Activated CD8-positive, alpha-beta memory T cell treated with anti-CD3 and anti-CD28 coated beads, Interleukin-2, amount 10 ng/mL, durations not matched to agents 7 days and 5 days (primary cell): ENCODE measurements around the gene NKG7. TPM values are rescaled to one million over a fixed set of nuclear protein-coding genes. Genes with fewer than 3 reads are reported as not detected.

Source experiments
- ATAC-seq: fragments of 150-1000 bp; cut with Tn5 transposase; one replicate; pipeline ENCODE4 v1.10.0; 2021; ENCODE audit warnings: moderate library complexity
- CTCF ChIA-PET: fragments of 350-600 bp; sonication (Branson Sonifier 250); formaldehyde crosslinking; loops from one replicate; lab custom pipeline; 2021; ENCODE audit warnings: antibody characterized with exemption; lab: Charles Lee
- DNase-seq: peaks from one replicate; pipeline ENCODE4 v3.0.0-alpha.2; 2020
- H3K27ac Mint-ChIP-seq: one replicate; pipeline ENCODE4 v1.8.0; 2021; ENCODE audit warnings: mild to moderate bottlenecking, mixed read lengths
- H3K27me3 Mint-ChIP-seq: one replicate; pipeline ENCODE4 v1.8.0; 2021; ENCODE audit warnings: mixed read lengths
- H3K36me3 Mint-ChIP-seq: one replicate; pipeline ENCODE4 v1.8.0; 2021; ENCODE audit warnings: mild to moderate bottlenecking, mixed read lengths
- H3K4me1 Mint-ChIP-seq: one replicate; pipeline ENCODE4 v1.8.0; 2021; ENCODE audit warnings: mixed read lengths
- H3K4me3 Mint-ChIP-seq: one replicate; pipeline ENCODE4 v1.8.0; 2021; ENCODE audit warnings: mild to moderate bottlenecking, moderate library complexity, mixed read lengths
- H3K9me3 Mint-ChIP-seq: one replicate; pipeline ENCODE4 v1.8.0; 2022; ENCODE audit warnings: low read depth, mixed read lengths
- total RNA-seq, 2 experiments: library from RNA; stranded (reverse); gene quantifications; one replicate each; pipeline ENCODE4 v1.2.3, GENCODE V29; 2021

The NKG7 gene
- total RNA-seq, 2 experiments from 2014 or later, result 852 to 1,014 TPM

DNA sequence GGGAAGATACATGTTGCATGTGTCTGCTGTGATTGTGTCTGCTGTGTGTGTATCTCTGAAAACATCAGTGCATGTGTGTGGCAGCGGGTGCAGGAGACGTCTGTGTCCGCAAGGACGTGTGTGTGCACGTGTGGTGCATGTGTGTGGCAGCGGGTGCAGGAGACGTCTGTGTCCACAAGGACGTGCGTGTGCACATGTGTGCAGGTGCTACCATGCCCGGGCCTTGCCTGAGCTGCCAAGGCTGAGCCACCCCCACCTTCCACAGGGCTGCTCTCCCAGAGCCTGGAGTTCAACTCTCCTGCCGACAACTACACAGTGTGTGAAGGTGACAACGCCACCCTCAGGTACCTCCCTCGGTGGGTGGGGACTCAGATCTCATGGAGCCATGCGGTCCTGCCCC is 50.7 kb downstream of the NKG7 start:
- Mint-ChIP-seq H3K4me1 (peaks cover 9% of the 10 kb centered on the region), H3K9me3 (no peaks in the 10 kb centered on the region), H3K27me3 (peaks cover 27% of the 10 kb centered on the region), H3K27ac (no peak overlapping the region), H3K4me3 (no peak overlapping the region), H3K36me3 (no peaks in the 10 kb centered on the region)
- CTCF ChIA-PET, result no interaction called here
- DNase-seq (no peak), ATAC-seq (no peak)

Other genes with a start within 250 kb of the NKG7 start
- under 1 TPM in 1 of 2 experiments, not detected in 1; 0.26 TPM for gene SIGLEC9, start 247.7 kb downstream of the NKG7 start, total RNA-seq
- not detected for gene SIGLEC7, start 230.4 kb downstream of the NKG7 start, total RNA-seq
- gene CD33, start 147.6 kb downstream of the NKG7 start, total RNA-seq, result 1 to 10 TPM in 1 of 2 experiments, under 1 TPM in 1; 0.96 to 6.2 TPM
- gene SIGLECL1, start 121.6 kb downstream of the NKG7 start, total RNA-seq, result not detected
- under 1 TPM; 0.18 to 0.23 TPM for gene IGLON5, start 61.0 kb downstream of the NKG7 start, total RNA-seq
- 1 to 10 TPM; 1.8 to 2.2 TPM for gene VSIG10L, start 30.5 kb downstream of the NKG7 start, total RNA-seq
- gene ETFB, start 6.3 kb downstream of the NKG7 start, total RNA-seq, result 100 to 1,000 TPM; 121 to 123 TPM
- 10 to 100 TPM; 19.1 to 27.8 TPM for gene CLDND2, start 3.7 kb downstream of the NKG7 start, total RNA-seq
- gene LIM2, start 15.3 kb upstream of the NKG7 start, total RNA-seq, result under 1 TPM in 1 of 2 experiments, not detected in 1; 0.23 TPM
- gene C19orf84, start 17.9 kb upstream of the NKG7 start, total RNA-seq, result not detected
- gene SIGLEC10, start 45.0 kb upstream of the NKG7 start, total RNA-seq, result 1 to 10 TPM; 1.4 to 2.1 TPM
- not detected for gene SIGLEC8, start 85.8 kb upstream of the NKG7 start, total RNA-seq
- gene CEACAM18, start 105.9 kb upstream of the NKG7 start, total RNA-seq, result not detected
- 1 to 10 TPM in 1 of 2 experiments, under 1 TPM in 1; 0.98 to 3.9 TPM for gene SIGLEC12, start 129.1 kb upstream of the NKG7 start, total RNA-seq
- not detected for gene SIGLEC6, start 159.0 kb upstream of the NKG7 start, total RNA-seq
- gene ZNF175, start 198.6 kb upstream of the NKG7 start, total RNA-seq, result 10 to 100 TPM in 1 of 2 experiments, 1 to 10 TPM in 1; 8.3 to 10.1 TPM